H9 (cell line): Measurements from ENCODE around the gene CERS6. TPM values are rescaled to one million over a fixed set of nuclear protein-coding genes. Genes with fewer than 3 reads are reported as not detected.

Experiments used
- DNase-seq: peaks from one replicate; pipeline ENCODE4 v3.0.0-alpha.2; 2017
- H2AFZ ChIP-seq: one replicate; pipeline ENCODE4 v1.6.1; 2013; ENCODE audit warnings: mild to moderate bottlenecking, low read length, control low read depth, moderate library complexity
- H2AK5ac ChIP-seq: 2 replicates; pipeline ENCODE4 v1.6.1; 2013; ENCODE audit warnings: low read length, control low read depth, mixed read lengths; ENCODE audit not compliant: insufficient read length
- H2BK120ac ChIP-seq: one replicate; pipeline ENCODE4 v1.6.1; 2013; ENCODE audit warnings: low read depth, mild to moderate bottlenecking, low read length, control low read depth, inconsistent platforms; ENCODE audit not compliant: poor library complexity, severe bottlenecking
- H2BK12ac ChIP-seq: 2 replicates; pipeline ENCODE4 v1.6.1; 2013; ENCODE audit warnings: low read length, control low read depth, mixed read lengths, low read depth; ENCODE audit not compliant: insufficient read length
- H2BK15ac ChIP-seq: 2 replicates; pipeline ENCODE4 v1.6.1; 2013; ENCODE audit warnings: low read depth, low read length, control low read depth
- H2BK20ac ChIP-seq: one replicate; pipeline ENCODE4 v1.6.1; 2013; ENCODE audit warnings: low read depth, mild to moderate bottlenecking, low read length, control low read depth, inconsistent platforms; ENCODE audit not compliant: poor library complexity, severe bottlenecking
- H2BK5ac ChIP-seq: 2 replicates; pipeline ENCODE4 v1.6.1; 2013; ENCODE audit warnings: low read length, control low read depth, mixed read lengths; ENCODE audit not compliant: insufficient read length
- H3K14ac ChIP-seq: 2 replicates; pipeline ENCODE4 v1.6.1; 2013; ENCODE audit warnings: low read length, control low read depth; ENCODE audit not compliant: insufficient read depth
- H3K18ac ChIP-seq: 2 replicates; pipeline ENCODE4 v1.6.1; 2013; ENCODE audit warnings: low read depth, mild to moderate bottlenecking, mixed read lengths, low read length, control low read depth; ENCODE audit not compliant: insufficient read length
- H3K23ac ChIP-seq: 2 replicates; pipeline ENCODE4 v1.6.1; 2013; ENCODE audit warnings: low read length, control low read depth, mixed read lengths, low read depth; ENCODE audit not compliant: insufficient read length
- H3K23me2 ChIP-seq: 2 replicates; pipeline ENCODE4 v1.6.1; 2013; ENCODE audit warnings: low read depth, mild to moderate bottlenecking, mixed read lengths, low read length, control low read depth; ENCODE audit not compliant: insufficient read length, poor library complexity, severe bottlenecking
- H3K27ac ChIP-seq: 2 replicates; pipeline ENCODE4 v1.5.1; 2013; ENCODE audit warnings: low read length, control low read depth, mixed read lengths, low read depth; ENCODE audit not compliant: insufficient read length
- H3K27me3 ChIP-seq: 2 replicates; pipeline ENCODE4 v1.6.1; 2013; ENCODE audit warnings: low read length, control low read depth, inconsistent platforms; ENCODE audit not compliant: insufficient read depth
- H3K4ac ChIP-seq: 2 replicates; pipeline ENCODE4 v1.6.1; 2013; ENCODE audit warnings: low read depth, mild to moderate bottlenecking, control low read depth, inconsistent platforms, low read length, moderate library complexity
- H3K4me1 ChIP-seq: 2 replicates; pipeline ENCODE4 v1.6.1; 2013; ENCODE audit warnings: low read length, control low read depth, inconsistent platforms; ENCODE audit not compliant: insufficient read depth
- H3K4me2 ChIP-seq: 2 replicates; pipeline ENCODE4 v1.6.1; 2013; ENCODE audit warnings: low read length, control low read depth, mixed read lengths; ENCODE audit not compliant: insufficient read length, insufficient read depth
- H3K56ac ChIP-seq: 2 replicates; pipeline ENCODE4 v1.6.1; 2013; ENCODE audit warnings: low read depth, mild to moderate bottlenecking, mixed read lengths, low read length, control low read depth; ENCODE audit not compliant: insufficient read length
- H3K79me1 ChIP-seq: 2 replicates; pipeline ENCODE4 v1.6.1; 2013; ENCODE audit warnings: low read depth, mild to moderate bottlenecking, moderate library complexity, low read length, control low read depth, inconsistent platforms; ENCODE audit not compliant: insufficient read depth, poor library complexity, severe bottlenecking
- H3K79me2 ChIP-seq: 2 replicates; pipeline ENCODE4 v1.6.1; 2013; ENCODE audit warnings: low read length, control low read depth, inconsistent platforms; ENCODE audit not compliant: insufficient read depth
- H3K9ac ChIP-seq: 2 replicates; pipeline ENCODE4 v1.6.1; 2013; ENCODE audit warnings: low read length, control low read depth, mixed read lengths; ENCODE audit not compliant: insufficient read length; ENCODE audit errors: extremely low read depth
- H3K9me3 ChIP-seq: one replicate; pipeline ENCODE4 v1.6.1; 2013; ENCODE audit warnings: low read depth, low read length, inconsistent platforms; ENCODE audit not compliant: control insufficient read depth
- H3T11ph ChIP-seq: one replicate; pipeline ENCODE4 v1.6.1; 2013; ENCODE audit warnings: mild to moderate bottlenecking, low read length, control low read depth, inconsistent platforms
- H4K20me1 ChIP-seq: one replicate; pipeline ENCODE4 v1.6.1; 2013; ENCODE audit not compliant: control insufficient read depth, insufficient read length, insufficient read depth
- H4K5ac ChIP-seq: 2 replicates; pipeline ENCODE4 v1.6.1; 2013; ENCODE audit warnings: low read depth, mild to moderate bottlenecking, mixed read lengths, low read length, control low read depth; ENCODE audit not compliant: insufficient read length
- H4K8ac ChIP-seq: replicated peaks from 2 replicates; pipeline ENCODE4 v1.6.1; 2013; ENCODE audit warnings: low read length, control low read depth, mixed read lengths, low read depth; ENCODE audit not compliant: insufficient read length
- H4K91ac ChIP-seq: 2 replicates; pipeline ENCODE4 v1.6.1; 2013; ENCODE audit warnings: low read depth, mild to moderate bottlenecking, moderate library complexity, mixed read lengths, low read length, control low read depth; ENCODE audit not compliant: insufficient read length
- H3K27ac Mint-ChIP-seq, 3 experiments: 2 replicates in 2 of 3; 3 replicates in 1 of 3; pipeline ENCODE4 v1.8.0; 2020 to 2021; ENCODE audit warnings: mixed read lengths in 3 of 3, mild to moderate bottlenecking in 1 of 3, moderate library complexity in 1 of 3
- H3K27me3 Mint-ChIP-seq: 2 replicates; pipeline ENCODE4 v1.8.0; 2021; ENCODE audit warnings: low read depth, mild to moderate bottlenecking, moderate library complexity, mixed read lengths
- H3K36me3 Mint-ChIP-seq, 3 experiments: 2 replicates in 2 of 3; 3 replicates in 1 of 3; pipeline ENCODE4 v1.8.0; 2020 to 2021; ENCODE audit warnings: low read depth in 3 of 3, mixed read lengths in 3 of 3; ENCODE audit not compliant: insufficient read depth in 1 of 3
- H3K4me1 Mint-ChIP-seq, 2 experiments: 2 replicates each; pipeline ENCODE4 v1.8.0; 2020; ENCODE audit warnings: mixed read lengths in 2 of 2
- H3K4me3 Mint-ChIP-seq, 2 experiments: 2 replicates in 1 of 2; 3 replicates in 1 of 2; pipeline ENCODE4 v1.8.0; 2020 to 2021; ENCODE audit warnings: mild to moderate bottlenecking in 2 of 2, mixed read lengths in 2 of 2, moderate library complexity in 1 of 2
- H3K9me3 Mint-ChIP-seq, 2 experiments: 2 replicates in 1 of 2; 3 replicates in 1 of 2; pipeline ENCODE4 v1.8.0; 2020; ENCODE audit warnings: mild to moderate bottlenecking in 2 of 2, mixed read lengths in 2 of 2, moderate library complexity in 1 of 2
- WGBS: extraction: QIAGEN DNeasy Blood & Tissue Kit; methylation state at CpG from one replicate; pipeline ENCODE4 v1.1.7; 2013; ENCODE audit warnings: missing lambda C conversion rate, low lambda C conversion rate, mixed read lengths; ENCODE audit not compliant: insufficient read length; ENCODE audit errors: extremely low coverage; 5-methylcytosine and 5-hydroxymethylcytosine counted together
- total RNA-seq: library from RNA; stranded (reverse); gene quantifications from 2 replicates; pipeline ENCODE4 v1.2.1, GENCODE V29; 2021
- TF ChIP-seq, protein P1 (sequence below): fragments of 200-600 bp; sonication (generic); conservative IDR thresholded peaks from 3 replicates; pipeline ENCODE4 v1.8.0; 2021; ENCODE audit warnings: antibody characterized with exemption, mild to moderate bottlenecking

Gene CERS6
- total RNA-seq, 1 experiment from 2014 or later: 17.7 TPM

DNA sequence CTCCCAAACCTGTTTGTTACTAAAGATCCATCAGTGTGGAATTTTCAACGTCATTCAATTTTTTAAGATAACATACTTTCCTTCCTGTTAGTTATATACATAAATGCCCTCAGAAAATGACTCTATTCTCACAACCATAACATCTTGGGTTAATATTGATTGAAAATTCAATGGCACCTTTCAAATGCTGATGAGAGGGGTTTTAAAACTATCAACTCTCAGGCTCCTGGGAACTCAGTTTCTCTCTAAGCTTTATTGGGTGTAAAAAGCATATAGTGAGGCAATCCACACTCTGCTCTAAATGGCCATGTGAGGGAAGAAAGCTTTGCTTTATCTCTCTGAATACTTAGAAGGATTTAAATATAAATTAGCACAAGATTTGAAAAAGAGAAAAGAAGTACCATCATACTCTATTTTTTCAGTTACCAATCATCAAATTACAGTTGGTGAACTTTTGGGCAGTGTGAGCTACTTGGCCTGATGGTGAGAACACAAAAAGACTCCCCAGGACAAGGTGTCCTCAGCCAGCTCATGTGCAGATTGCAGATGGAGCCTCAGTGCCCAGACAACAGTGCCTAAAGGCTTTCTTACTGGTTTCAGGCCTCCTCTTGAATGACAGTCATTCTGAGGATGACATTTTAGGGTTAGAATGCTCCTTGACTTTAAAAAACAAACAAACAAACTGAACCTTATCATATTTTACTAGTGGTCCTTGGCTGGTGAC lies 24.6 kb upstream of the CERS6 start:
- no peaks in the 10 kb centered on the region for H3K23me2 ChIP-seq
- H3K23ac ChIP-seq: no peak overlapping the region
- H2BK20ac ChIP-seq: no peak overlapping the region
- H2AK5ac ChIP-seq: no peak overlapping the region
- Mint-ChIP-seq H3K4me1 (peaks cover 13 to 16% of the 10 kb centered on the region in 2 experiments), H3K4me3 (no peak overlapping the region), H3K36me3 (no peaks in the 10 kb centered on the region; a peak in 1 of 7 replicates), H3K27ac (no peak overlapping the region), H3K9me3 (no peaks in the 10 kb centered on the region), H3K27me3 (no peaks in the 10 kb centered on the region; the same call in 1 of the 2 replicates)
- no peak overlapping the region for H3K4ac ChIP-seq
- no peak overlapping the region for H3K56ac ChIP-seq
- no peak overlapping the region for H2BK12ac ChIP-seq
- no peak overlapping the region for H2AFZ ChIP-seq
- H3K14ac ChIP-seq: no peak overlapping the region
- H3K9me3 ChIP-seq: no peaks in the 10 kb centered on the region
- no peak overlapping the region for H3T11ph ChIP-seq
- H3K27me3 ChIP-seq: no peaks in the 10 kb centered on the region
- TF ChIP-seq, protein P1, sequence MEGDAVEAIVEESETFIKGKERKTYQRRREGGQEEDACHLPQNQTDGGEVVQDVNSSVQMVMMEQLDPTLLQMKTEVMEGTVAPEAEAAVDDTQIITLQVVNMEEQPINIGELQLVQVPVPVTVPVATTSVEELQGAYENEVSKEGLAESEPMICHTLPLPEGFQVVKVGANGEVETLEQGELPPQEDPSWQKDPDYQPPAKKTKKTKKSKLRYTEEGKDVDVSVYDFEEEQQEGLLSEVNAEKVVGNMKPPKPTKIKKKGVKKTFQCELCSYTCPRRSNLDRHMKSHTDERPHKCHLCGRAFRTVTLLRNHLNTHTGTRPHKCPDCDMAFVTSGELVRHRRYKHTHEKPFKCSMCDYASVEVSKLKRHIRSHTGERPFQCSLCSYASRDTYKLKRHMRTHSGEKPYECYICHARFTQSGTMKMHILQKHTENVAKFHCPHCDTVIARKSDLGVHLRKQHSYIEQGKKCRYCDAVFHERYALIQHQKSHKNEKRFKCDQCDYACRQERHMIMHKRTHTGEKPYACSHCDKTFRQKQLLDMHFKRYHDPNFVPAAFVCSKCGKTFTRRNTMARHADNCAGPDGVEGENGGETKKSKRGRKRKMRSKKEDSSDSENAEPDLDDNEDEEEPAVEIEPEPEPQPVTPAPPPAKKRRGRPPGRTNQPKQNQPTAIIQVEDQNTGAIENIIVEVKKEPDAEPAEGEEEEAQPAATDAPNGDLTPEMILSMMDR: no peak
- no peak overlapping the region for H3K18ac ChIP-seq
- no CpG with 5 or more reads among the region's 1 CpG for WGBS
- no peak overlapping the region for H3K4me2 ChIP-seq
- no peak overlapping the region for H3K9ac ChIP-seq
- no peak overlapping the region for H3K27ac ChIP-seq
- H2BK120ac ChIP-seq: no peak overlapping the region
- no peak overlapping the region for H4K5ac ChIP-seq
- peaks cover 2% of the 10 kb centered on the region; the same call in 1 of the 2 replicates for H3K4me1 ChIP-seq
- no peak overlapping the region for H2BK5ac ChIP-seq
- no peak for DNase-seq
- H3K79me1 ChIP-seq: no peaks in the 10 kb centered on the region
- H3K79me2 ChIP-seq: no peaks in the 10 kb centered on the region
- H2BK15ac ChIP-seq: no peak overlapping the region
- H4K8ac ChIP-seq: no peak overlapping the region
- H4K91ac ChIP-seq: no peak overlapping the region
- H4K20me1 ChIP-seq: no peaks in the 10 kb centered on the region
